ENCODE measurements around the gene LRRC3C.

LRRC3C gene

DNA sequence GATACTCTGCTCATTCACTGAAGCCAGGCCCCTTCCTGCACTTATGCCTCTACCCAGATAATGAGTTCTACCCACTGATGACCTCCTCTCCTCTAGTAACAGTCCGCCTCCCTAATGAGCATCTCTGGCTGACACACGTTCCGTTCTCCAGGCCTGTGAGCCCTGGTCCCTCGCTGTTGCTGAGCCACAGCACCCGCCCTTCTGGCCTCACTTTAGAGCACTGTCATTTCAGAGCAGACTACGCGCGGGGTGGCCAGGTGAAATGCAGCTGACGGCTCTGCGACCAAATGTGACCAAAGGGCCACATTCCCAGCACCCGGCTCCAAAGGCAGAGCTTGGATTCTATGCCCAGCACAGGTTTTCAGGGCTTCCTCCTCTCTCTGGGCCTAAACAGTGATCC, 66.9 kb downstream of the LRRC3C start:
- H3K4me1 ChIP-seq (ENCODE audit: insufficient read depth, poor library complexity, severe bottlenecking), result no peaks in the 10 kb centered on the region
- H3K9me3 ChIP-seq (ENCODE audit: severe bottlenecking), result no peaks in the 10 kb centered on the region
- DNase-seq (ENCODE audit: low spot score) (no peak), ATAC-seq (ENCODE audit: low read depth) (no peak)
- no peak overlapping the region for H3K4me3 ChIP-seq (ENCODE audit: severe bottlenecking)
- no peaks in the 10 kb centered on the region for H3K27me3 ChIP-seq (ENCODE audit: insufficient read depth, poor library complexity, severe bottlenecking)
- no peak for TF ChIP-seq CTCF (IDR thresholded peaks at IDR 0.05; ENCODE audit: poor library complexity, severe bottlenecking)
- H3K36me3 ChIP-seq (ENCODE audit: low read depth), result peaks cover 83% of the 10 kb centered on the region
- no peak overlapping the region for H3K27ac ChIP-seq (ENCODE audit: poor library complexity, severe bottlenecking)
